ENCODE measurements around the gene DISC1.

Gene DISC1

GRCh38 chr1:231814521-231814920, 187.9 kb downstream of the DISC1 start:
- H3K36me3 ChIP-seq (ENCODE audit: control insufficient read depth in 2 of 2, insufficient read depth in 2 of 2, low read length in 2 of 2): peaks cover 0 to 2% of the 10 kb centered on the region in 2 donors
- no peaks in the 10 kb centered on the region for H3K27me3 ChIP-seq (ENCODE audit: control insufficient read depth in 2 of 2, insufficient read depth in 2 of 2, low read length in 2 of 2)
- no peaks in the 10 kb centered on the region for H3K4me1 ChIP-seq (ENCODE audit: control insufficient read depth in 2 of 2, insufficient read depth in 2 of 2, low read length in 2 of 2)
- no peak overlapping the region for H3K27ac ChIP-seq (ENCODE audit: low read depth in 2 of 2, low read length in 2 of 2)
- H3K9ac ChIP-seq (ENCODE audit: low read depth in 1 of 2, low read length in 2 of 2): no peak overlapping the region
- H3K9me3 ChIP-seq (ENCODE audit: control insufficient read depth in 2 of 2, low read length in 2 of 2): no peaks in the 10 kb centered on the region
- H3K4me3 ChIP-seq (ENCODE audit: low read length in 2 of 2): no peak overlapping the region

GRCh38 chr1:231817801-231818200, 191.2 kb downstream of the DISC1 start:
- Histone ChIP-seq H3K27me3 (ENCODE audit: control insufficient read depth in 2 of 2, insufficient read depth in 2 of 2, low read length in 2 of 2) (no peaks in the 10 kb centered on the region), H3K9me3 (ENCODE audit: control insufficient read depth in 2 of 2, low read length in 2 of 2) (no peaks in the 10 kb centered on the region), H3K4me3 (ENCODE audit: low read length in 2 of 2) (no peak overlapping the region), H3K36me3 (ENCODE audit: control insufficient read depth in 2 of 2, insufficient read depth in 2 of 2, low read length in 2 of 2) (peaks cover 0 to 2% of the 10 kb centered on the region in 2 donors), H3K27ac (ENCODE audit: low read depth in 2 of 2, low read length in 2 of 2) (no peak overlapping the region), H3K9ac (ENCODE audit: low read depth in 1 of 2, low read length in 2 of 2) (no peak overlapping the region), H3K4me1 (ENCODE audit: control insufficient read depth in 2 of 2, insufficient read depth in 2 of 2, low read length in 2 of 2) (no peaks in the 10 kb centered on the region)

- Histone ChIP-seq H3K4me1 (ENCODE audit: control insufficient read depth in 2 of 2, insufficient read depth in 2 of 2, low read length in 2 of 2) (no peaks in the 10 kb centered on the region), H3K27ac (ENCODE audit: low read depth in 2 of 2, low read length in 2 of 2) (no peak overlapping the region), H3K9me3 (ENCODE audit: control insufficient read depth in 2 of 2, low read length in 2 of 2) (no peaks in the 10 kb centered on the region)
Measured at GRCh38 chr1:231818337-231818736, 191.7 kb downstream of the DISC1 start.

GRCh38 chr1:231821281-231821680, 194.7 kb downstream of the DISC1 start:
- Histone ChIP-seq H3K4me1 (ENCODE audit: control insufficient read depth in 2 of 2, insufficient read depth in 2 of 2, low read length in 2 of 2) (no peaks in the 10 kb centered on the region), H3K36me3 (ENCODE audit: control insufficient read depth in 2 of 2, insufficient read depth in 2 of 2, low read length in 2 of 2) (peaks cover 0 to 4% of the 10 kb centered on the region in 2 donors), H3K27ac (ENCODE audit: low read depth in 2 of 2, low read length in 2 of 2) (no peak overlapping the region), H3K9ac (ENCODE audit: low read depth in 1 of 2, low read length in 2 of 2) (no peak overlapping the region), H3K4me3 (ENCODE audit: low read length in 2 of 2) (no peak overlapping the region), H3K27me3 (ENCODE audit: control insufficient read depth in 2 of 2, insufficient read depth in 2 of 2, low read length in 2 of 2) (no peaks in the 10 kb centered on the region), H3K9me3 (ENCODE audit: control insufficient read depth in 2 of 2, low read length in 2 of 2) (no peaks in the 10 kb centered on the region)

More at GRCh38 chr1:231818337-231818736, 191.7 kb downstream of the DISC1 start:
- Histone ChIP-seq H3K9ac (ENCODE audit: low read depth in 1 of 2, low read length in 2 of 2) (no peak overlapping the region), H3K27me3 (ENCODE audit: control insufficient read depth in 2 of 2, insufficient read depth in 2 of 2, low read length in 2 of 2) (no peaks in the 10 kb centered on the region), H3K4me3 (ENCODE audit: low read length in 2 of 2) (no peak overlapping the region), H3K36me3 (ENCODE audit: control insufficient read depth in 2 of 2, insufficient read depth in 2 of 2, low read length in 2 of 2) (peaks cover 0 to 2% of the 10 kb centered on the region in 2 donors)

- Histone ChIP-seq H3K27me3 (ENCODE audit: control insufficient read depth in 2 of 2, insufficient read depth in 2 of 2, low read length in 2 of 2) (no peaks in the 10 kb centered on the region), H3K36me3 (ENCODE audit: control insufficient read depth in 2 of 2, insufficient read depth in 2 of 2, low read length in 2 of 2) (peaks cover 0 to 4% of the 10 kb centered on the region in 2 donors), H3K9ac (ENCODE audit: low read depth in 1 of 2, low read length in 2 of 2) (no peak overlapping the region), H3K9me3 (ENCODE audit: control insufficient read depth in 2 of 2, low read length in 2 of 2) (no peaks in the 10 kb centered on the region), H3K4me1 (ENCODE audit: control insufficient read depth in 2 of 2, insufficient read depth in 2 of 2, low read length in 2 of 2) (no peaks in the 10 kb centered on the region), H3K27ac (ENCODE audit: low read depth in 2 of 2, low read length in 2 of 2) (no peak overlapping the region), H3K4me3 (ENCODE audit: low read length in 2 of 2) (no peak overlapping the region)
Measured at GRCh38 chr1:231822041-231822440, 195.5 kb downstream of the DISC1 start.

- Histone ChIP-seq H3K9me3 (ENCODE audit: control insufficient read depth in 2 of 2, low read length in 2 of 2) (no peaks in the 10 kb centered on the region), H3K4me3 (ENCODE audit: low read length in 2 of 2) (no peak overlapping the region), H3K9ac (ENCODE audit: low read depth in 1 of 2, low read length in 2 of 2) (no peak overlapping the region), H3K27me3 (ENCODE audit: control insufficient read depth in 2 of 2, insufficient read depth in 2 of 2, low read length in 2 of 2) (no peaks in the 10 kb centered on the region), H3K4me1 (ENCODE audit: control insufficient read depth in 2 of 2, insufficient read depth in 2 of 2, low read length in 2 of 2) (no peaks in the 10 kb centered on the region), H3K27ac (ENCODE audit: low read depth in 2 of 2, low read length in 2 of 2) (no peak overlapping the region), H3K36me3 (ENCODE audit: control insufficient read depth in 2 of 2, insufficient read depth in 2 of 2, low read length in 2 of 2) (peaks cover 0 to 2% of the 10 kb centered on the region in 2 donors)
Measured at GRCh38 chr1:231826566-231826965, 200.0 kb downstream of the DISC1 start.

GRCh38 chr1:231827337-231828105, 200.9 kb downstream of the DISC1 start:
- Histone ChIP-seq H3K27ac (ENCODE audit: low read depth in 2 of 2, low read length in 2 of 2) (no peak overlapping the region), H3K27me3 (ENCODE audit: control insufficient read depth in 2 of 2, insufficient read depth in 2 of 2, low read length in 2 of 2) (no peaks in the 10 kb centered on the region), H3K36me3 (ENCODE audit: control insufficient read depth in 2 of 2, insufficient read depth in 2 of 2, low read length in 2 of 2) (peaks cover 0 to 2% of the 10 kb centered on the region in 2 donors), H3K4me3 (ENCODE audit: low read length in 2 of 2) (no peak overlapping the region), H3K4me1 (ENCODE audit: control insufficient read depth in 2 of 2, insufficient read depth in 2 of 2, low read length in 2 of 2) (no peaks in the 10 kb centered on the region), H3K9ac (ENCODE audit: low read depth in 1 of 2, low read length in 2 of 2) (no peak overlapping the region), H3K9me3 (ENCODE audit: control insufficient read depth in 2 of 2, low read length in 2 of 2) (no peaks in the 10 kb centered on the region)

- peaks cover 0 to 2% of the 10 kb centered on the region in 2 donors for H3K36me3 ChIP-seq (ENCODE audit: control insufficient read depth in 2 of 2, insufficient read depth in 2 of 2, low read length in 2 of 2)
- no peak overlapping the region for H3K4me3 ChIP-seq (ENCODE audit: low read length in 2 of 2)
- H3K27ac ChIP-seq (ENCODE audit: low read depth in 2 of 2, low read length in 2 of 2): no peak overlapping the region
- H3K9ac ChIP-seq (ENCODE audit: low read depth in 1 of 2, low read length in 2 of 2): no peak overlapping the region
- no peaks in the 10 kb centered on the region for H3K27me3 ChIP-seq (ENCODE audit: control insufficient read depth in 2 of 2, insufficient read depth in 2 of 2, low read length in 2 of 2)
- H3K4me1 ChIP-seq (ENCODE audit: control insufficient read depth in 2 of 2, insufficient read depth in 2 of 2, low read length in 2 of 2): no peaks in the 10 kb centered on the region
- no peaks in the 10 kb centered on the region for H3K9me3 ChIP-seq (ENCODE audit: control insufficient read depth in 2 of 2, low read length in 2 of 2)
Measured at GRCh38 chr1:231828182-231828920, 201.8 kb downstream of the DISC1 start.

GRCh38 chr1:231829332-231829731, 202.7 kb downstream of the DISC1 start:
- no peaks in the 10 kb centered on the region for H3K4me1 ChIP-seq (ENCODE audit: control insufficient read depth in 2 of 2, insufficient read depth in 2 of 2, low read length in 2 of 2)

GRCh38 chr1:231836227-231836893, 209.8 kb downstream of the DISC1 start:
- Histone ChIP-seq H3K9ac (ENCODE audit: low read depth in 1 of 2, low read length in 2 of 2) (no peak overlapping the region), H3K27me3 (ENCODE audit: control insufficient read depth in 2 of 2, insufficient read depth in 2 of 2, low read length in 2 of 2) (no peaks in the 10 kb centered on the region)

More at GRCh38 chr1:231829332-231829731, 202.7 kb downstream of the DISC1 start:
- no peak overlapping the region for H3K27ac ChIP-seq (ENCODE audit: low read depth in 2 of 2, low read length in 2 of 2)
- no peaks in the 10 kb centered on the region for H3K9me3 ChIP-seq (ENCODE audit: control insufficient read depth in 2 of 2, low read length in 2 of 2)
- no peak overlapping the region for H3K9ac ChIP-seq (ENCODE audit: low read depth in 1 of 2, low read length in 2 of 2)
- H3K4me3 ChIP-seq (ENCODE audit: low read length in 2 of 2): no peak overlapping the region
- peaks cover 0 to 2% of the 10 kb centered on the region in 2 donors for H3K36me3 ChIP-seq (ENCODE audit: control insufficient read depth in 2 of 2, insufficient read depth in 2 of 2, low read length in 2 of 2)
- no peaks in the 10 kb centered on the region for H3K27me3 ChIP-seq (ENCODE audit: control insufficient read depth in 2 of 2, insufficient read depth in 2 of 2, low read length in 2 of 2)

More at GRCh38 chr1:231836227-231836893, 209.8 kb downstream of the DISC1 start:
- Histone ChIP-seq H3K27ac (ENCODE audit: low read depth in 2 of 2, low read length in 2 of 2) (no peak overlapping the region), H3K36me3 (ENCODE audit: control insufficient read depth in 2 of 2, insufficient read depth in 2 of 2, low read length in 2 of 2) (no peaks in the 10 kb centered on the region), H3K4me1 (ENCODE audit: control insufficient read depth in 2 of 2, insufficient read depth in 2 of 2, low read length in 2 of 2) (no peaks in the 10 kb centered on the region), H3K4me3 (ENCODE audit: low read length in 2 of 2) (no peak overlapping the region), H3K9me3 (ENCODE audit: control insufficient read depth in 2 of 2, low read length in 2 of 2) (no peaks in the 10 kb centered on the region)
